Measurements from ENCODE around the gene UBE2E2.

Gene UBE2E2

GRCh38 chr3:23489300-23490158, 286.4 kb downstream of the UBE2E2 start:
- no peak for DNase-seq

- DNase-seq, result peak; percentile 10
Observed at GRCh38 chr3:23490459-23490858, 287.3 kb downstream of the UBE2E2 start.

GRCh38 chr3:23492057-23492456, 288.9 kb downstream of the UBE2E2 start:
- no peak for DNase-seq

GRCh38 chr3:23493889-23494288, 290.8 kb downstream of the UBE2E2 start:
- DNase-seq, result no peak

GRCh38 chr3:23494967-23495366, 291.8 kb downstream of the UBE2E2 start:
- DNase-seq, result no peak

GRCh38 chr3:23495507-23495906, 292.4 kb downstream of the UBE2E2 start:
- no peak for DNase-seq

- no peak for DNase-seq
Observed at GRCh38 chr3:23496165-23496564, 293.0 kb downstream of the UBE2E2 start.

GRCh38 chr3:23497156-23497555, 294.0 kb downstream of the UBE2E2 start:
- no peak for DNase-seq

GRCh38 chr3:23501201-23501802, 298.2 kb downstream of the UBE2E2 start:
- DNase-seq, result no peak

GRCh38 chr3:23508464-23508863, 305.3 kb downstream of the UBE2E2 start:
- no peak for DNase-seq

- DNase-seq, result no peak
Observed at GRCh38 chr3:23518441-23518840, 315.3 kb downstream of the UBE2E2 start.

GRCh38 chr3:23519314-23520208, 316.4 kb downstream of the UBE2E2 start:
- no peak for DNase-seq

- DNase-seq, result no peak
Observed at GRCh38 chr3:23527326-23527725, 324.2 kb downstream of the UBE2E2 start.

GRCh38 chr3:23533596-23533995, 330.5 kb downstream of the UBE2E2 start:
- no peak for DNase-seq

- DNase-seq, result no peak
Observed at GRCh38 chr3:23533996-23534395, 330.9 kb downstream of the UBE2E2 start.

GRCh38 chr3:23537101-23537551, 334.0 kb downstream of the UBE2E2 start:
- no peak for DNase-seq

- DNase-seq, result no peak
Observed at GRCh38 chr3:23539185-23539584, 336.1 kb downstream of the UBE2E2 start.

GRCh38 chr3:23540600-23540999, 337.5 kb downstream of the UBE2E2 start:
- DNase-seq, result no peak

GRCh38 chr3:23542079-23542478, 339.0 kb downstream of the UBE2E2 start:
- no peak for DNase-seq

- DNase-seq, result no peak
Observed at GRCh38 chr3:23546181-23546580, 343.1 kb downstream of the UBE2E2 start.

GRCh38 chr3:23547905-23548650, 345.0 kb downstream of the UBE2E2 start:
- no peak for DNase-seq

GRCh38 chr3:23548706-23549105, 345.6 kb downstream of the UBE2E2 start:
- DNase-seq, result no peak
